GM12865 (cell line): ENCODE measurements around the gene OR10P1.
A peak's percentile ranks its signal among the peaks of the same experiment; 100 is the strongest.

Source experiments
- DNase-seq: peaks from one replicate; pipeline ENCODE4 v3.0.0; 2010; ENCODE audit warnings: low read depth
- H3K4me3 ChIP-seq: 2 replicates; pipeline ENCODE4 v1.5.1; 2011; ENCODE audit warnings: mild to moderate bottlenecking, low read depth, low read length, control low read depth
- CTCF ChIP-seq: IDR thresholded peaks from 2 replicates; pipeline ENCODE4 v1.5.1; 2011; ENCODE audit warnings: low read length, control low read depth, low read depth, inconsistent platforms; ENCODE audit not compliant: insufficient read depth; ENCODE audit errors: missing control alignments

The OR10P1 gene

GRCh38 chr12:55659486-55660385 is 23.0 kb downstream of the OR10P1 start:
- TF ChIP-seq CTCF: peak; percentile 53
- no peak overlapping the region for H3K4me3 ChIP-seq
- DNase-seq: peak; percentile 37

GRCh38 chr12:55663391-55663790 is 26.7 kb downstream of the OR10P1 start:
- no peak overlapping the region for H3K4me3 ChIP-seq
- no peak for DNase-seq
- TF ChIP-seq CTCF: no peak

GRCh38 chr12:55664826-55665225 is 28.1 kb downstream of the OR10P1 start:
- no peak overlapping the region for H3K4me3 ChIP-seq
- no peak for TF ChIP-seq CTCF
- DNase-seq: no peak

- no peak for DNase-seq
- no peak for TF ChIP-seq CTCF
- H3K4me3 ChIP-seq: no peak overlapping the region
These were observed 29.8 kb downstream of the OR10P1 start for GRCh38 chr12:55666508-55666907.

- no peak for TF ChIP-seq CTCF
- DNase-seq: no peak
- no peak overlapping the region for H3K4me3 ChIP-seq
These were observed 33.6 kb downstream of the OR10P1 start for GRCh38 chr12:55670276-55670675.

GRCh38 chr12:55671746-55672145 is 35.1 kb downstream of the OR10P1 start:
- DNase-seq: no peak
- no peak for TF ChIP-seq CTCF
- H3K4me3 ChIP-seq: no peak overlapping the region

GRCh38 chr12:55673638-55674037 is 36.9 kb downstream of the OR10P1 start:
- DNase-seq: peak; percentile 64
- H3K4me3 ChIP-seq: no peak overlapping the region
- TF ChIP-seq CTCF: no peak
